DMS114 treated with DMSO at 0.1 percent for 48 hours (cell line): Measurements from ENCODE around the gene SLC9A9.

Source experiments
- DNase-seq: peaks from one replicate; lab custom pipeline; 2025; ENCODE audit not compliant: unreplicated experiment; lab: John Stamatoyannopoulos, UW

Gene SLC9A9

GRCh38 chr3:143265501-143266070 lies 582.7 kb downstream of the SLC9A9 start:
- DNase-seq, result no peak

- DNase-seq, result no peak
Measured at GRCh38 chr3:143263852-143264513, 584.3 kb downstream of the SLC9A9 start.

- DNase-seq, result no peak
Measured at GRCh38 chr3:143261848-143262247, 586.4 kb downstream of the SLC9A9 start.

- DNase-seq, result no peak
Measured at GRCh38 chr3:143258692-143259091, 589.6 kb downstream of the SLC9A9 start.

- no peak for DNase-seq
Measured at GRCh38 chr3:143256416-143256815, 591.9 kb downstream of the SLC9A9 start.

- DNase-seq, result no peak
Measured at GRCh38 chr3:143255739-143256138, 592.5 kb downstream of the SLC9A9 start.

- no peak for DNase-seq
Measured at GRCh38 chr3:143252931-143253330, 595.3 kb downstream of the SLC9A9 start.

GRCh38 chr3:143249014-143249413 lies 599.3 kb downstream of the SLC9A9 start:
- no peak for DNase-seq

- no peak for DNase-seq
Measured at GRCh38 chr3:143247073-143247472, 601.2 kb downstream of the SLC9A9 start.

GRCh38 chr3:143245692-143246091 lies 602.6 kb downstream of the SLC9A9 start:
- no peak for DNase-seq

GRCh38 chr3:143244516-143245063 lies 603.7 kb downstream of the SLC9A9 start:
- DNase-seq, result no peak

GRCh38 chr3:143243686-143244085 lies 604.6 kb downstream of the SLC9A9 start:
- DNase-seq, result no peak

- no peak for DNase-seq
Measured at GRCh38 chr3:143242691-143243090, 605.6 kb downstream of the SLC9A9 start.

GRCh38 chr3:143242101-143242500 lies 606.2 kb downstream of the SLC9A9 start:
- DNase-seq, result no peak

GRCh38 chr3:143241481-143241951 lies 606.8 kb downstream of the SLC9A9 start:
- DNase-seq, result no peak

GRCh38 chr3:143240886-143241285 lies 607.4 kb downstream of the SLC9A9 start:
- DNase-seq, result no peak

GRCh38 chr3:143239031-143239430 lies 609.2 kb downstream of the SLC9A9 start:
- no peak for DNase-seq

- no peak for DNase-seq
Measured at GRCh38 chr3:143237077-143237627, 611.1 kb downstream of the SLC9A9 start.

- DNase-seq, result no peak
Measured at GRCh38 chr3:143236226-143236964, 611.9 kb downstream of the SLC9A9 start.

- no peak for DNase-seq
Measured at GRCh38 chr3:143235614-143236204, 612.6 kb downstream of the SLC9A9 start.

- DNase-seq, result no peak
Measured at GRCh38 chr3:143234526-143234925, 613.7 kb downstream of the SLC9A9 start.
